Measurements from ENCODE around the gene TFAP2B. TPM values are rescaled to one million over a fixed set of nuclear protein-coding genes. Genes with fewer than 3 reads are reported as not detected.

The TFAP2B gene
- total RNA-seq, 1 donor from 2014 or later = not detected

- DNase-seq (ENCODE audit: low read depth) (no peak), FAIRE-seq (no peak)
- Mint-ChIP-seq H3K27me3 (ENCODE audit: low read depth, unreplicated experiment) (peaks cover 96% of the 10 kb centered on the region), H3K4me1 (ENCODE audit: low read depth, unreplicated experiment) (peaks cover 4% of the 10 kb centered on the region), H3K27ac (ENCODE audit: unreplicated experiment) (no peak overlapping the region), H3K9me3 (ENCODE audit: unreplicated experiment) (peaks cover 5% of the 10 kb centered on the region), H3K36me3 (ENCODE audit: low read depth, unreplicated experiment) (no peaks in the 10 kb centered on the region), H3K4me3 (ENCODE audit: unreplicated experiment) (no peak overlapping the region)
- no peak overlapping the region for H2AFZ ChIP-seq (ENCODE audit: low read depth, low read length)
- H3K4me2 ChIP-seq (ENCODE audit: low read length) = no peak overlapping the region
- H3K9ac ChIP-seq (ENCODE audit: low read length) = no peak overlapping the region
- H3K4me3 ChIP-seq (ENCODE audit: insufficient read depth, low read depth, low read length) = no peak overlapping the region
- H3K36me3 ChIP-seq (ENCODE audit: insufficient read depth, low read length) = no peaks in the 10 kb centered on the region
- no peaks in the 10 kb centered on the region for H3K79me2 ChIP-seq (ENCODE audit: insufficient read depth, low read length)
- H3K4me1 ChIP-seq (ENCODE audit: insufficient read depth, low read length) = no peaks in the 10 kb centered on the region
- no peaks in the 10 kb centered on the region for H4K20me1 ChIP-seq (ENCODE audit: insufficient read depth, low read length)
- no peak overlapping the region for H3K27ac ChIP-seq (ENCODE audit: low read depth, low read length)
- peaks cover 38% of the 10 kb centered on the region for H3K27me3 ChIP-seq (ENCODE audit: insufficient read depth, low read length)
- no peak for TF ChIP-seq CTCF (IDR thresholded peaks at IDR 0.05; ENCODE audit: insufficient read depth, low read depth, low read length)
- TF ChIP-seq EZH2 (IDR thresholded peaks at IDR 0.05; ENCODE audit: insufficient read depth, low read length) = no peak
- H3K9me3 ChIP-seq (ENCODE audit: insufficient read depth, low read depth, low read length) = no peaks in the 10 kb centered on the region
Observed at GRCh38 chr6:50842861-50843384, 24.3 kb downstream of the TFAP2B start.

- no peak overlapping the region for H3K27ac Mint-ChIP-seq (ENCODE audit: unreplicated experiment)
- H3K9ac ChIP-seq (ENCODE audit: low read length) = no peak overlapping the region
- no peak overlapping the region for H3K27ac ChIP-seq (ENCODE audit: low read depth, low read length)
- H3K4me1 Mint-ChIP-seq (ENCODE audit: low read depth, unreplicated experiment) = peaks cover 4% of the 10 kb centered on the region
- no peak overlapping the region for H3K4me3 ChIP-seq (ENCODE audit: insufficient read depth, low read depth, low read length)
- TF ChIP-seq CTCF (IDR thresholded peaks at IDR 0.05; ENCODE audit: insufficient read depth, low read depth, low read length) = no peak
- TF ChIP-seq EZH2 (IDR thresholded peaks at IDR 0.05; ENCODE audit: insufficient read depth, low read length) = no peak
- DNase-seq (ENCODE audit: low read depth) (no peak), FAIRE-seq (no peak)
- H3K36me3 Mint-ChIP-seq (ENCODE audit: low read depth, unreplicated experiment) = no peaks in the 10 kb centered on the region
- no peaks in the 10 kb centered on the region for H3K9me3 ChIP-seq (ENCODE audit: insufficient read depth, low read depth, low read length)
- H3K79me2 ChIP-seq (ENCODE audit: insufficient read depth, low read length) = no peaks in the 10 kb centered on the region
- no peaks in the 10 kb centered on the region for H3K4me1 ChIP-seq (ENCODE audit: insufficient read depth, low read length)
- H2AFZ ChIP-seq (ENCODE audit: low read depth, low read length) = no peak overlapping the region
- H3K4me3 Mint-ChIP-seq (ENCODE audit: unreplicated experiment) = no peak overlapping the region
- H3K27me3 ChIP-seq (ENCODE audit: insufficient read depth, low read length) = peaks cover 38% of the 10 kb centered on the region
- peaks cover 6% of the 10 kb centered on the region for H3K9me3 Mint-ChIP-seq (ENCODE audit: unreplicated experiment)
- no peak overlapping the region for H3K4me2 ChIP-seq (ENCODE audit: low read length)
- H4K20me1 ChIP-seq (ENCODE audit: insufficient read depth, low read length) = no peaks in the 10 kb centered on the region
- H3K36me3 ChIP-seq (ENCODE audit: insufficient read depth, low read length) = no peaks in the 10 kb centered on the region
- H3K27me3 Mint-ChIP-seq (ENCODE audit: low read depth, unreplicated experiment) = peaks cover 96% of the 10 kb centered on the region
Observed at GRCh38 chr6:50843842-50844241, 25.2 kb downstream of the TFAP2B start.

- FAIRE-seq (no peak), DNase-seq (ENCODE audit: low read depth) (no peak)
- Mint-ChIP-seq H3K36me3 (ENCODE audit: low read depth, unreplicated experiment) (no peaks in the 10 kb centered on the region), H3K4me1 (ENCODE audit: low read depth, unreplicated experiment) (peaks cover 6% of the 10 kb centered on the region), H3K27ac (ENCODE audit: unreplicated experiment) (no peak overlapping the region), H3K4me3 (ENCODE audit: unreplicated experiment) (no peak overlapping the region), H3K27me3 (ENCODE audit: low read depth, unreplicated experiment) (peaks cover 95% of the 10 kb centered on the region), H3K9me3 (ENCODE audit: unreplicated experiment) (peaks cover 4% of the 10 kb centered on the region)
- H3K9me3 ChIP-seq (ENCODE audit: insufficient read depth, low read depth, low read length) = no peaks in the 10 kb centered on the region
- no peak overlapping the region for H3K27ac ChIP-seq (ENCODE audit: low read depth, low read length)
- H4K20me1 ChIP-seq (ENCODE audit: insufficient read depth, low read length) = no peaks in the 10 kb centered on the region
- H3K79me2 ChIP-seq (ENCODE audit: insufficient read depth, low read length) = no peaks in the 10 kb centered on the region
- peaks cover 40% of the 10 kb centered on the region for H3K27me3 ChIP-seq (ENCODE audit: insufficient read depth, low read length)
- H3K9ac ChIP-seq (ENCODE audit: low read length) = no peak overlapping the region
- no peaks in the 10 kb centered on the region for H3K36me3 ChIP-seq (ENCODE audit: insufficient read depth, low read length)
- H3K4me2 ChIP-seq (ENCODE audit: low read length) = no peak overlapping the region
- no peak for TF ChIP-seq CTCF (IDR thresholded peaks at IDR 0.05; ENCODE audit: insufficient read depth, low read depth, low read length)
- no peak for TF ChIP-seq EZH2 (IDR thresholded peaks at IDR 0.05; ENCODE audit: insufficient read depth, low read length)
- H3K4me3 ChIP-seq (ENCODE audit: insufficient read depth, low read depth, low read length) = no peak overlapping the region
- no peak overlapping the region for H2AFZ ChIP-seq (ENCODE audit: low read depth, low read length)
- H3K4me1 ChIP-seq (ENCODE audit: insufficient read depth, low read length) = no peaks in the 10 kb centered on the region
Observed at GRCh38 chr6:50845499-50846143, 26.9 kb downstream of the TFAP2B start.

Data from astrocyte (in vitro differentiated cells and primary cell).